ENCODE measurements around the gene STK35.

Gene STK35

GRCh38 chr20:2133318-2134183, 31.9 kb downstream of the STK35 start:
- DNase-seq: peak in 5 of 51 donors; percentile 9 to 38 (median 22)

- DNase-seq: no peak
These were observed 33.4 kb downstream of the STK35 start for GRCh38 chr20:2135013-2135412.

GRCh38 chr20:2136275-2136674, 34.6 kb downstream of the STK35 start:
- no peak for DNase-seq

GRCh38 chr20:2137552-2138201, 36.0 kb downstream of the STK35 start:
- DNase-seq: peak in 1 of 51 donors; percentile 33

- DNase-seq: no peak
These were observed 36.8 kb downstream of the STK35 start for GRCh38 chr20:2138396-2138795.

- no peak for DNase-seq
These were observed 37.6 kb downstream of the STK35 start for GRCh38 chr20:2139250-2139649.

- DNase-seq: no peak
These were observed 38.1 kb downstream of the STK35 start for GRCh38 chr20:2139736-2140135.

GRCh38 chr20:2140561-2140960, 38.9 kb downstream of the STK35 start:
- DNase-seq: peak in 3 of 51 donors; percentile 4 to 5 (median 5)

GRCh38 chr20:2141600-2142575, 40.3 kb downstream of the STK35 start:
- DNase-seq: no peak

- no peak for DNase-seq
These were observed 41.0 kb downstream of the STK35 start for GRCh38 chr20:2142649-2143048.

- no peak for DNase-seq
These were observed 42.0 kb downstream of the STK35 start for GRCh38 chr20:2143594-2143993.

- DNase-seq: no peak
These were observed 43.2 kb downstream of the STK35 start for GRCh38 chr20:2144850-2145249.

GRCh38 chr20:2145376-2145775, 43.7 kb downstream of the STK35 start:
- no peak for DNase-seq

GRCh38 chr20:2146080-2146867, 44.6 kb downstream of the STK35 start:
- no peak for DNase-seq

GRCh38 chr20:2149507-2149906, 47.9 kb downstream of the STK35 start:
- no peak for DNase-seq

- DNase-seq: no peak
These were observed 49.0 kb downstream of the STK35 start for GRCh38 chr20:2150660-2151059.

GRCh38 chr20:2151858-2152281, 50.2 kb downstream of the STK35 start:
- DNase-seq: no peak

GRCh38 chr20:2152317-2152716, 50.7 kb downstream of the STK35 start:
- DNase-seq: no peak

GRCh38 chr20:2153326-2153725, 51.7 kb downstream of the STK35 start:
- DNase-seq: no peak

- DNase-seq: no peak
These were observed 54.6 kb downstream of the STK35 start for GRCh38 chr20:2156224-2156623.

All from hypothalamus (tissue), 51 donors.